GM19455 (cell line): ENCODE data around the gene TUBAL3.
A peak's percentile ranks its signal among the peaks of the same experiment; 100 is the strongest.
"Not testable (repeated sequence)": the region's sequence is repeated elsewhere in the genome, so short reads cannot be mapped to it uniquely, and the experiment has no call there.

Source experiments
- ATAC-seq: cut with Tn5 transposase; IDR thresholded peaks from one replicate; pipeline ENCODE4 v1.9.1; 2021; ENCODE audit not compliant: unreplicated experiment

The TUBAL3 gene

DNA sequence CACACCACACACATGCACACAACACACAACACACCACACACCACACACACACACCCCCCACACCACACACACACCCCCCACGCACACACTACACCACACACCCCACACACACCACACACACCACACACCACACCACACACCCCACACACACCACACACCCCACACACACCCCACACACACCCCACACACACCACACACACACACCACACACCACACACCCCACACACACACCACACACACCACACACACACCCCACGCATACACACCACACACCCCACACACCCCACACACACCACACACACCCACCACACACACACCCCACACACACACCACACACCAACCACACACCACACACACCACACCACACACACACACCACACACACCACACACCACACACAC lies 23.4 kb downstream of the TUBAL3 start:
- ATAC-seq = no peak

DNA sequence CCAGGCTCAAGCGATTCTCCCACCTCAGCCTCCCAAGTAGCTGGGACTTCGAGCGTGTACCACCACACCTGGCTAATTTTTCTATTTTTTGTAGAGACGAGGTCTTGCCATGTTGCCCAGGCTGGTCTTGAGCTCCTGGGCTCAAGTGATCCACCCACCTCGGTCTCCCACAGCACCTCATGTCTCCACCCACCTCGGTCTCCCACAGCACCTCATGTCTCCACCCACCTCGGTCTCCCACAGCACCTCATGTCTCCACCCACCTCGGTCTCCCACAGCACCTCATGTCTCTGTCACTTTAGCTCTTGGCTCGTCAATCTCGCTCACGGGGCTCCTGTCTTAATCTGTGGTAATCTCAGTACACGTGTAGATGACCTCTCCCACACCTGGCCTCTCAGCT lies 24.2 kb downstream of the TUBAL3 start:
- ATAC-seq = not testable (repeated sequence)

DNA sequence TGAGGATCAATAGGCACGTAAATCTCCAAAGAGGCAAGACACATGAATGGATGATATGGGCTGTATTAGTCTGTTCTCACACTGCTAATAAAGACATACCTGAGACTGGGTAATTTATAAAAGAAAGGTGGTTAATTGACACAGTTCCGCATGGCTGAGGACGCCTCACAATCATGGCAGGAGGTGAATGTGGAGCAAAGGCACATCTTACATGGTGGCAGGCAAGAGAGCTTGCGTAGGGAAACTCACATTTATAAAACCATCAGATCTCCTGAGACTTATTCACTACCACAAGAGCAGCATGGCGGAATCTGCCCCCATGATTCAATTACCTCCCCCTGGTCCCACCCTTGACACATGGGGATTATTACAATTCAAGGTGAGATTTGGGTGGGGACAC lies 25.4 kb downstream of the TUBAL3 start:
- not testable (repeated sequence) for ATAC-seq

DNA sequence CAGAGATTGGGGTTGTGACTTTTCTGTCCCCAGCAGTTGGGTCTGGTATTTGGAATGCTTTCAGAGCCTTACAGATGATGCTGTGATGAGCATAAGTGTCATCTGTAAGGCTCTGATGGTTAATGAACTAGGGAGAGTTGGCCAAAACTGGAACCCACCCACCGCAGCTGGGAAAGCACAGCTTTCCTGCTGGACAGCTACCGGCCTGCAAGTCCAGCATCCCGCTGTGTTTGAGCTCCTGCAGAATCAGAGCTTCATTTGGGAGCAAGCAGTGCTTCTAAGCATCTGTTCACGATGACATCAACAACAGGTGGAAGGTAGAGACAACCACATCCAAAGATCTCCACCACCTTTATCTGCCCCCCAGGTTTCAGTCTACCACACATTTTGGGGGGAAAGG lies 28.2 kb downstream of the TUBAL3 start:
- no peak for ATAC-seq

DNA sequence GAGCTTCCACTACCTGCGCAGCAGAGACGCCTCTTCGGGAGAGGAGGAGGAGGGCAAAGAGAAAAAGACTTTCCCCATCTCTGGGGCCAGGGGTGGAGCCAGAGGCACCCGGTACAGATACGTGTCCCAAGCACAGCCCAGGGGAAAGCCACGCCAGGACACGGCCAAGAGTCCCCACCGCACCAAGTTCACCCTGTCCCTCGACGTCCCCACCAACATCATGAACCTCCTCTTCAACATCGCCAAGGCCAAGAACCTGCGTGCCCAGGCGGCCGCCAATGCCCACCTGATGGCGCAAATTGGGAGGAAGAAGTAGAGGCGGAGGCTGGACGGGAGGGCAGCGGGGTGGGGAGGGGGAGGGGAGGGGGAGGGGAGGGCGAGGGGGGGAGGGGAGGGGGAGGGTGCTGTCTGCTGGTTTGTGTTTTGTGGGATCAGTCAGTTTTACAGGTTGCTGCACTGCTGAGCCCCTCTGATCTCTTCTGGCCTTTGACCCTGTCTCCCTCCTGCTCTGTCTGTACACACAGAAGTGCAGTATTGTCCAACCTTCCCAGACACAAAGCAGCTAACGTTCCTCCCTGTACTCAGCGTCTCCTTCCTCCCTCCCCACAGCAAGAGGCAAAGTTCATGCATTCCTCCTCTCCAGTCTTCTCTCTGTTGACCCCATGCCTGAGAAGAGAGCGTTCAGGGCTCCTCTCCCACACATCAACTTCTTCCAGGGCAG lies 30.6 kb downstream of the TUBAL3 start:
- no peak for ATAC-seq

DNA sequence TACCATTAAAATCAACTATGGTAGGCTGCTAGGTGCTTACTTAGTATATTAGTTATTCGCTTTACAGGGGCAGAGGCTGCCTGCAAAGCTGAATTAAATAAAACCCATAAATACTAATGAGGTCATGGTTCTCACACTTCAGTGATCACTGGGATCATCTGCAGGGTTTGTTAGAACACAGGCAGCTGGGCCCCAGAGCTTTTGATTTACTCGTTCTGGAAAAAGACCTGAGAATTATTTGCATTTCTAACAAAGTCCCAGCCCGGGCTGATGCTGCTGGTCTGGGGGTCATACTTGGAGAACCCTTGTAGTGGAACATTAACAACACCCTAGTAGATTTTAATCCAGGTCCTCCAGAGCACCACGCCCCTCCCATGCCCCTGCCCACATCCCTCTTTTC lies 31.3 kb downstream of the TUBAL3 start:
- ATAC-seq = no peak

DNA sequence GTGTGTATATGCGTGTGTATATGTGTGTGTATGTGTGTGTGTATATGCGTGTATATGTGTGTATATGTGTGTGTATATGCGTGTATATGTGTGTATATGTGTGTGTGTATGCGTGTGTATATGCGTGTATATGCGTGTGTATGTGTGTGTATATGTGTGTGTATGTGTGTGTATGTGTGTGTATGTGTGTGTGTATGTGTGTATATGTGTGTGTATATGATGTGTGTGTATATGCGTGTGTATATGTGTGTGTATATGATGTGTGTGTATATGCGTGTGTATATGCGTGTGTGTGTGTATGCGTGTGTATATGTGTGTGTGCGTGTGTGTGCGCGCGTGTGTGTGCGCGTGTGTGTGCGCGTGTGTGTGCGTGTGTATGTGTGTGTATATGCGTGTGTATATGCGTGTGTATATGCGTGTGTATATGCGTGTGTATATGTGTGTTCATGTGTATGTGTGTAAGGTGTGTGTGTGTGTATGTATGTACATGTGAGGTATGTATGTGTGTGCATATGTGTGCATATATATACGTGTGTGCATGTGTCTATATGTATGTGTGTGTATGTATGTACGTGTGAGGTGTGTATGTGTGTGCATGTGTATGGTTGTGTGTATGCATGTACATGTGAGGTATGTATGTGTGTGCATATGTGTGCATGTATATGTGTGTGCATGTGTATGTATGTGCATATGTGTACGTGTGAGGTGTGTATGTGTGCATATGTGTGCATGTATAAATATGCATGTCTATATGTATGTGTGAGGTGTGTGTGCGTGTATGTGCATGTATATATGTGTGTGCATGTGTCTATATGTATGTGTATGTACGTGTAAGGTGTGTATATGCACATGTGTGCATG lies 33.9 kb downstream of the TUBAL3 start:
- ATAC-seq = no peak

DNA sequence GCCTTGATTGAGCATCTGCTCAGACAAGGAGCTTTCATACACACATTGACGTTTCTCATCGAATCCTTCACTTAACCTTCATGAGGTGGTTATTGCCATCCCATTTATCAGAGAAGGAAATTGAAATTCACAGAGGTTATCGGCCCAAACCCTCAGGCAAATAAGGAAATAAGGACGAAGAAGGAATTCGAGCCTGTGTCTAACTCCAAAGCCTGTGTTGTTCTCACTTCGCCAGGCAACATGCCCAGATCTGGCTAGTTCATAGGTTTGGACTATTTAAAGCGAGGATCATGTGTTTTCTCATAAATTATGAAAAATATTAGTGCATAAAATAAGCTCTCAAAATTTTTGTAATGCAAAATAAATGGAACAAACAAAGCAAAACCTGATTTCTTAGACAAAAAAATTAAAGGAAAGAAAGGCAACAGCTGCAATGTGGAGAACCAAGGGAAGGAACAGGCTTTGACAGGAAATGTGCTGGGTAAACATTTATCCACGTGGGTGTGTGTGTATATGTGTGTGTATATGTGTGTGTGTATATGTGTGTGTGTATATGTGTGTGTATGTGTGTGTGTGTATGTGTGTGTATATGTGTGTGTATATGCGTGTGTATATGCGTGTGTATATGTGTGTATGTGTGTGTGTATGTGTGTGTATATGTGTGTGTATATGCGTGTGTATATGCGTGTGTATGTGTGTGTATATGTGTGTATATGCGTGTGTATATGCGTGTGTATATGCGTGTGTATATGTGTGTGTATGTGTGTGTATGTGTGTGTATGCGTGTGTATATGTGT lies 35.1 kb downstream of the TUBAL3 start:
- ATAC-seq = no peak

DNA sequence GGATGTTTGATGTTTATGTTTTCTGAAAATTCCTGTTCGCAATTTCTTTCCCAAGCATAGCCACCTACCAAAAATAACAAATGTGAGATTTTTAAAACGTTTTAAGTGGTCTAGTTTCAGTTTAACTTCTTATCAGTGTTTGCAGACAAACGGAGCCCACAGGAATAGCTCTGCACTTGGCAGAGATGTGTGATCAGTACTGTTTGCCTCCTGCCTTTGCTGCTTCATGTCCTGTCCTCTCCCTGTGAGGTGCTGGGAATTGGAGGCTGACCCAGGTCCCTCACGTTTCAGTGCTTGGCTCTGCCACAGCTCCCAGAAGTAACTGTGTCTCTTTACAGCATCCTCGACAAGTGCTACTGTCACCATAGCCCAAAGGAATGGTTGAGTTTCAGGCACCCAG lies 38.7 kb downstream of the TUBAL3 start:
- ATAC-seq = no peak

DNA sequence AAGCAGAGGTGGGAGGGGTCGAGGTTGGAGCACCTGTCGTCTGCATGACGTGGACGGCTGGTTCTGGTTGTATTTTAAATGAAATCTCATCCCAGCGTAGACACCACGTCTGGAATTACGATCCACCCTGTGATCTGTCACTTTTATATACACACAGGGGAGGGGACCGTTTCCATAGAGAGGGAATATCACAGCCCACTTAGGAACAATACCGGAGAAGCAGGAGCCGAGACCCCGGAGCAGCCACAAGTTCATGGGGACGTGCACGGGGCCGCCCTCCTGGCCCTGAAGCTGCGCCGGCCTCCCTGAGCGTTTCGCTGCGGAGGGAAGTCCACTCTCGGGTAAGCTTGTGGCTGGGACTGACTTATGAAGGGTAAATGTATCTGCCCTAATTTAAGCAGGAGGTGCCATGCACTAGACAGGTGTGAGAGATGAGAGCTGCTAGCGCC lies 39.7 kb downstream of the TUBAL3 start, which contains the start of gene UCN3:
Gene UCN3 (plus strand): TSS at position 77 of the 449 bp plus-strand sequence. CDS start 8,755 bp downstream, outside the sequence.
- ATAC-seq = no peak

DNA sequence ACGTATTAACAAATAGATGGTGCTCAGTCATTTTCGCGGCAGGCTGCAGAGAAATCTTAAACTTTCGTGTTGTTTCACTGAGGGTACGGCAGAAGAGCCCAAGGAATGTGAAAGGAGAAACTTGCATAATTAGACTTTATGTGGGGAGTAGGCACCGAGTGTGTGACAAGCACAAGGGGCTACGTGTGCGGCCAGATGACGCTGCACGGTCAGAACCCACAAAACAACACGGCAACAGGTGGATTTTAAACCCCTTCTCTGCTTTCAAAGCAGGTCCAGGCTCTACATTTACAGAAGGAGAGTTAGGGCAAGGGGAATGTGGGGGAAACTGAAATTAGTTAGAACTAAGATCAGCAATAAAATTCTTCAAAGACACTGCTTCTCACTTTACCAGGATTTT lies 40.3 kb downstream of the TUBAL3 start:
- ATAC-seq = no peak

DNA sequence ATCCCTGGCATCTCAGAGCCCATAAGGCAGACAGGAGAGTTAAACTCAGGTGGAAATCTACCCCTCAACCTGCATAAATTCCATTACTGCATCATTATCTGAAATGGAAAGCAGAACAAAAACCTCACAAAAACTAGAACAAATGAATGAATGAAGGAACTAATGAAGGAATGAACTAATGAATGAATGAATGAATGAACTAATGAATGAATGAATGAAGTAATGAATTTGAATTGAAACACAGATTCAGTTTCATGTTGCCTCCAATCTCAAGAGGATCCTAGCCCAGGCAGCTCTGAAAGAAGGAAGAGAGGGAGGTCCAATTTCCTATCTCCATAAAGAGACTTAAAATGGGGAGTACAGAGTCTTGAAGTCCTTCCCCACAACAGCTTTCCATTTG lies 41.8 kb downstream of the TUBAL3 start:
- no peak for ATAC-seq

DNA sequence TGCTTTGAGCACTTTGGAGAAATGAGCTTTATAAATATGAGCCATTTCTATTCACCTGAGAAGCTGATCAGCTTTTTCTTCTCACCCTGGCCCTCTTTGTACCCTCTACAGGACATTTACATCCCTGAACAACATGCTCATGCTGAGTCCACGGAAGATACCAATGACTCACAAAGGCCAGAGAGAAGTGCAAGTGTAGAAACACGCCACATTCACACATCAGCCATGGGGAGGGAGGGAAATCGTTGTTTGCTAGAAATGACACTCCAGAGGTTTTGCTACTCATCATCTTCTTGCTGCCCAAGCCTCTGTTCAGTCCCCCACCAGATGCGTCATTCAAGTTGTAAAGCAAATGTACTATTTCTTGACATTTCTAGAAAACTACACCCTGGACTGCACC lies 42.7 kb downstream of the TUBAL3 start:
- no peak for ATAC-seq

DNA sequence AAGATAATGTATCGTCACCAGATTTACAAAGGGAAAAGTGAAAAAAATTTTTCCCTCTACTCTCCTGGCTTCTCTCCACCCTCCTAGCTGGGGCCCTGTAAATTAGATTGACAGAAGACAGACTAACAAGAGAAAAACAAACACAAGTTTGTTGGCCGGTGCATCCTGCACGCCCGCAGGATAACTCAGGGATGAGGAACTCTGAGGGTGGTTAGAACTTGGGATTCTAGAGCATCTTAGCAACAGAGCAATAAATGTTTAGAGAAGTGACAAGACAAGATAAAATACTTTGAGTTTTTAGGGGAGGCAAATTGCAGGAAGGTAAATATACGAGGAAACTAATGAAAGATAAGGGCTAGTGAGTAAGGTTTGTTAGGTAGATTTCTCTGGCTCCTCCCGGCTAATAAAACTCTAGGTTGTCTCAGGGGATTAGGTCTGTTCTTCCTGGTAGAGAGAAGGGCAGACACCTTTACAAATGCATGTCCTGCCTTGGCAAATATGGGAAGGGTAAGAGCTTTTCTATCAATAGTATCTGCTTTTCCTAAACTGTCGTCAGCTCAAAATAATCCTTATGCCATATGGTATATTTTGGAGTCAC lies 44.2 kb downstream of the TUBAL3 start:
- ATAC-seq = no peak

DNA sequence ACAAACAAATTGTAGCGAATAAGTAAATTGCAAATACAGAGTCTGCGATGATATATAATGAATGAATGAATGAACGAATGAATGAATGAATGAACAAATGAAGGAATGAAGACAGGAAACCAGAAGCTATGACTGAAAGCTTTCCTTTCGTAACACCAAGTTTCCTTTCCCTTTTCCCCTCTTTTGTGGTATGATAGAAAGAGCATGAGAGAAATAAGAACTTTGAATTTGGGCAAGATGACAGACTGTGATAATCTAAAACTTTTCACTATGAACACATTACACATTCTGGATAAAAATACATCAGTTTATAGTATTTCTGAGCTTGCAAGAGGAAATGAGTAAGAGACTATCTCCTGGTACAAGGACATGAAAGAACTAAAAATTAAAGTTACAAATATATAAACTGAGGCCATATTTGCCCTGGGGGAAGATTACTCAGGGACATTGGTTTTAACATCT lies 48.3 kb downstream of the TUBAL3 start:
- ATAC-seq = no peak

DNA sequence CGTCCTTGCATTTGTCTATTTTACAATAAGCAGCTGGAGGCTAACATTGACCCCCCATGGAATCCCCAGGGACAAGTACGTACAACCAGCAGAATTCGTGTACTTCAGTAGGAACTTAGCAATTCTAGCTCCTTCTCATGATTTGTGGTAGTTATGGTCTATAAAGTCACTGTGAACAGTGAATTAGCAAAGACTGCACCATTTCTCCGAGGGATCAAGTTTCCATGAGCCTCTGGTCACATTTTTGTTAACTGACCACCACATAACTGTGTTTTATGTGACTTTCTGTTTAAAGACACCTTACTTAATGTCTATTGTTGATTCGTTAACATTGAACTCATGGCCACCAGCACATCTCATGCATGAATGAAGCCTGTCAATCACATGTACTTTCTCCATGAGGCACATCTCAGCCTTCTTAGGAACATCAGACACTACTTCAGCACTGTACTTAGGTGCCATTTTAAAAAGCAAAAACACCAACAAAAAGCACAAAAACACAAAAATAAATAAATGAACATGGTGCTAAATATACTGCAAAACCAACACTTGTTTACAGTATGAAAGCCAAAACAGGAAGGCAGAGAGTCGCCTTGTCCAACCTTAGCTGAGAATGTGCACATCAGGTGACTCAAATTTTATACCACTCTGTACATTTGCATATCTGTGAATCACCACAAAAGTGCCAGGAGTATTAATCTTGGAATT lies 48.9 kb downstream of the TUBAL3 start:
- ATAC-seq = no peak

DNA sequence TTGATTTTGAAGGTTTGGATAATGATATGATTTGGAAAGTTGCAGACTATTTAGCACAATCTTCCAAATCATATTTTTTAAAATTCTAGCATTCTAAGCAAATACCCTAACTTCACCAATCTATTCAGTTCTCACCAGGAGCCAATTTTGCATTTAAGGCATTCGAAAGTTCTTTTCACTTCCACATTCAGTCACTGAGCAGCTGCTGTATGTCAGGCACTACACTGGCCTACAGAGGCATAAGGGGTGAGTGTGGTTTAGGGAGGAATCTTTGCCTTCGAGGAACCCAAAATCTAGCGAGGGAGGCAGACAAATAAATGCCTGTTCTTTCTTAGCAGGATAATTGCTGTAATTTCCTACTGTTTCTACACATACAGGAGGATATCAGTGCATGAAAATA lies 50.6 kb downstream of the TUBAL3 start:
- ATAC-seq = peak; percentile 87

DNA sequence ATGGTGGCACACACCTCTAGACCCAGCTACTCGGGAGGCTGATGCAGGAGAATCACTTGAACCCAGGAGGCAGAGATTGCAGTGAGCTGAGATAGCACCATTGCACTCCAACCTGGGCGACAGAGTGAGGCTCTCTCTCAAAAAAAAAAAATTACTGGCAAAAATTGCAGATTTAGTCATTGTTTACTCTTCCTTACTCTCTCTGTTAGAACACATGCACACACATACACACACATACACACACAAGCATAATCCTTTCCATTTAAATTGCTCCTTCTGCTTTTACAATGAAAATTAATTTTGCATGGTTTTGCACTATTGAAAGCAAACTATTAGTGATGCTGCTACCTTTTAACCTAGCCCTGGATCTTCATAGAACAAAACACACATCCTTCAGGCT lies 55.3 kb downstream of the TUBAL3 start:
- ATAC-seq = no peak

DNA sequence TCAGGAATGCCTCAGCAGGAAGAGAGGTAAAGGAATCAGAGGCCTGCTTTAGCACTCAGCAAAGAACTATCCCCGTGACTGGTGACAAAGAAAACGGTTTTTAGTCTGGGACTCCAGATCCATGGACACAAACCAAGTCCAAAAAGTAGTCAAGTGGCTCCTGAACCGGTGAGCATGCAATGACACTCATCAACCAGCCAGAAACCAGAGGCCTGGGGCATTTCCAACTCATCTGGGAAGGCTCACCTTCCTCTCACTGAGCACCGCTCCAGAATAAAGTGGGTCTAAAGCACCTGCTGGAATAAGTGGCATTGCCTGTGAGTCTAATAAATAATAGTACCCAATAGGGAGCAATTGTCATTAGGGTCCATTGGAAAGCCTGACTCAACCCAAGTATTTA lies 57.7 kb downstream of the TUBAL3 start:
- ATAC-seq = no peak

DNA sequence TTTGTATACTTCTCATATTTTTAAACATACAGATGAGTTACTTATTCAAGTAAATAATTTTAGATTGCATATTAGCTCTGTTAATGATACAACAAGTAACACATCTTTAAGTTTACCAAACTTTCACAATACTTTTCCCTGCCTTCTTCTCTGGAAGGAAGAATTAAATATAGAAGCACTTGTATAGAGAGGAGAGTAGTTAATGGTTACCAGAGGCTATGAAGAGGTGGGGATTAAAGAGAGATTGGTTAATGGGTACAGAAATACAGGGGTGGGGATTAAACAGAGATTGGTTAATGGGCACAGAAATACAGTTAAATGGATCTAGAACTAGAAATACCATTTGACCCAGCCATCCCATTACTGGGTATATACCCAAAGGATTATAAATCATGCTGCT lies 59.9 kb downstream of the TUBAL3 start:
- ATAC-seq = no peak
